Cardiac muscle cell (in vitro differentiated cells and primary cell): ENCODE measurements around the gene NAA80. TPM values are rescaled to one million over a fixed set of nuclear protein-coding genes. Genes with fewer than 3 reads are reported as not detected.
"Not testable (repeated sequence)": the region's sequence is repeated elsewhere in the genome, so short reads cannot be mapped to it uniquely, and the experiment has no call there.

Experiments
- DNase-seq, 2 donors: peaks; one replicate each; pipeline versions ENCODE4 v3.0.0 to v3.0.0-alpha.2; 2010 to 2017; ENCODE audit warnings: low read depth in 1 of 2, low spot score in 1 of 2
- H3K27ac ChIP-seq: fragments of 200-600 bp; sonication (generic); 2 replicates; pipeline ENCODE4 v1.5.1; 2016
- H3K27me3 ChIP-seq: fragments of 200-600 bp; sonication (generic); 2 replicates; pipeline ENCODE4 v1.6.0; 2016; ENCODE audit warnings: control low read depth
- H3K36me3 ChIP-seq: fragments of 200-600 bp; sonication (generic); 2 replicates; pipeline ENCODE4 v1.5.1; 2016; ENCODE audit warnings: control low read depth
- H3K4me1 ChIP-seq: fragments of 200-600 bp; sonication (generic); 2 replicates; pipeline ENCODE4 v1.8.1; 2017; ENCODE audit warnings: low read depth, mild to moderate bottlenecking, mixed run types
- H3K4me3 ChIP-seq: fragments of 200-600 bp; sonication (generic); 2 replicates; pipeline ENCODE4 v1.5.1; 2016; ENCODE audit warnings: mild to moderate bottlenecking
- H3K9me3 ChIP-seq: fragments of 200-600 bp; sonication (generic); 2 replicates; pipeline ENCODE4 v1.5.1; 2017; ENCODE audit warnings: low read depth, mild to moderate bottlenecking, control low read depth
- CTCF ChIP-seq: IDR thresholded peaks from 2 replicates; pipeline ENCODE4 v1.5.1; 2012; ENCODE audit warnings: low read depth, mild to moderate bottlenecking, low read length
- polyA plus RNA-seq: library from polyadenylated mRNA; unstranded; fragments of >200 nt; fragmentation: Nextera tagmentation; extraction: Ambion mirVana; gene quantifications from 2 replicates; pipeline ENCODE4 v1.2.1, GENCODE V29; 2016
- total RNA-seq: library from RNA; depleted of rRNA; stranded (reverse); fragments of >200 nt; gene quantifications from 2 replicates; pipeline ENCODE4 v1.2.3, GENCODE V29; 2016

NAA80 gene
- total and polyA plus RNA-seq, 2 experiments from 2014 or later = 35.6 to 40.4 TPM

GRCh38 chr3:50273689-50274065 is 25.5 kb downstream of the NAA80 start:
- no peaks in the 10 kb centered on the region for H3K9me3 ChIP-seq
- peaks cover 4% of the 10 kb centered on the region for H3K4me1 ChIP-seq
- H3K27ac ChIP-seq = no peak overlapping the region
- no peak for TF ChIP-seq CTCF
- no peak overlapping the region for H3K4me3 ChIP-seq
- no peaks in the 10 kb centered on the region for H3K36me3 ChIP-seq
- DNase-seq = no peak
- peaks cover 35% of the 10 kb centered on the region for H3K27me3 ChIP-seq

DNA sequence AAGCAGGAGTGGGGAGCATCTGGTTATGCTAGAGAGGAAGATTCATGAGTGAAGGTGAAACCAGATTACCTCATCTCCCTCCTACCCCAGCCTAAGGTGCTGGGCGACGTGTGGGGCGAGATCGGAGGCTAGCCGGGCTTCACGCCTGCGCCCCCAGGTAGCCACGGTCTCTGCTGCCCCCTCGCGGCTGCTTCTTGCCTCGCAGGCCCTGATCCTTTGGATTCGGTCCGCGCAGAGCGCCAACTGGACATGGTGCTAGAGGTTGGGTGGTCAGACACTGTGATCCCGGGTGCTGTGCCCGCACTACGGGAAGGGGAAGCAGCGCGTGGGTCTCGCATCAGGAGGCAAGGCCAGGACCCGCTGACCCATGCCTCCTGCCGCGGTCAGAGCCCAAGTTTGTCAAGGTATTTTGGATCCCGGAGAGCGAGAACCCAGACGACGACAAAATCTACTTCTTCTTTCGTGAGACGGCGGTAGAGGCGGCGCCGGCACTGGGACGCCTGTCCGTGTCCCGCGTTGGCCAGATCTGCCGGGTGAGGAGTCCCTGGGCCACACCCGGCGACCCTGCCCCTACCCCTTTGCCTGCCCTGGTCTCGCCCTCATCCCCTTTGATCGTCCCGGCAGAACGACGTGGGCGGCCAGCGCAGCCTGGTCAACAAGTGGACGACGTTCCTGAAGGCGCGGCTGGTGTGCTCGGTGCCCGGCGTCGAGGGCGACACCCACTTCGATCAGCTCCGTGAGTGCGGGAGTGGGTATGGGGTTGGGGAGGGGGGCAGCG is 26.1 kb downstream of the NAA80 start:
- Histone ChIP-seq H3K4me1 (no peaks in the 10 kb centered on the region), H3K36me3 (no peaks in the 10 kb centered on the region), H3K27ac (no peak overlapping the region), H3K4me3 (no peak overlapping the region), H3K9me3 (no peaks in the 10 kb centered on the region), H3K27me3 (peaks cover 35% of the 10 kb centered on the region)
- peak; percentile 77 to 87 for DNase-seq
- TF ChIP-seq CTCF = peak; percentile 93

GRCh38 chr3:50272538-50272910 is 26.7 kb downstream of the NAA80 start:
- peaks cover 35% of the 10 kb centered on the region for H3K27me3 ChIP-seq
- not testable (repeated sequence) for DNase-seq, H3K4me3 ChIP-seq, H3K9me3 ChIP-seq, H3K36me3 ChIP-seq, H3K27ac ChIP-seq, H3K4me1 ChIP-seq

DNA sequence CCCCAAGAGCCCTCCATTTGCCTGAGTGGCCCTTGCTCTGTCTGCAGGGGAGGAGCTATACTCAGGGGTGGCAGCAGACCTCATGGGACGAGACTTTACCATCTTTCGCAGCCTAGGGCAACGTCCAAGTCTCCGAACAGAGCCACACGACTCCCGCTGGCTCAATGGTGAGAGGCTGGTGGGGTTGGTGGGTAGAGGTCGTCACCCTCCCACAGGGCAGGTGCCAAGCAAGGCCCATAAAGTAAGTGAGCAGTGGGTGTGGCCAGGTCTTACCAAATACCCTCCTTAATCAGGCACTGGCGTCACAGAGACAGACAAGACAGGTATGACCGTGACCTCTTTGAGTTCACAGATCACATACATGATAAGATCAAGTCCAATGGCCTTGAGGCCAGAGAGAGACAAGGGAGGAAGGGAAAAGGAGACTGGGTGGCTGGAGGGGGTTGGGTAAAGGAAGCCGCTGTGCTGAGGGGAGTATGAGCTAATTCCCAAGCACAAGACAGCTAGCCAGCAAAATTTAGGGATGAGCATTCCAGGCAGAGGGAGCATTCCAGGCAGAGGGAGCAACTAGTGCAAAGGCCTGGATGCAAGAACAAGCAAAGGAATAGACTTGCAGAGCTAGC is 27.8 kb downstream of the NAA80 start:
- Histone ChIP-seq H3K4me3 (no peak overlapping the region), H3K27ac (no peak overlapping the region), H3K9me3 (no peaks in the 10 kb centered on the region), H3K36me3 (no peaks in the 10 kb centered on the region), H3K27me3 (peaks cover 33% of the 10 kb centered on the region), H3K4me1 (peaks cover 15% of the 10 kb centered on the region)
- TF ChIP-seq CTCF = no peak
- DNase-seq = no peak

DNA sequence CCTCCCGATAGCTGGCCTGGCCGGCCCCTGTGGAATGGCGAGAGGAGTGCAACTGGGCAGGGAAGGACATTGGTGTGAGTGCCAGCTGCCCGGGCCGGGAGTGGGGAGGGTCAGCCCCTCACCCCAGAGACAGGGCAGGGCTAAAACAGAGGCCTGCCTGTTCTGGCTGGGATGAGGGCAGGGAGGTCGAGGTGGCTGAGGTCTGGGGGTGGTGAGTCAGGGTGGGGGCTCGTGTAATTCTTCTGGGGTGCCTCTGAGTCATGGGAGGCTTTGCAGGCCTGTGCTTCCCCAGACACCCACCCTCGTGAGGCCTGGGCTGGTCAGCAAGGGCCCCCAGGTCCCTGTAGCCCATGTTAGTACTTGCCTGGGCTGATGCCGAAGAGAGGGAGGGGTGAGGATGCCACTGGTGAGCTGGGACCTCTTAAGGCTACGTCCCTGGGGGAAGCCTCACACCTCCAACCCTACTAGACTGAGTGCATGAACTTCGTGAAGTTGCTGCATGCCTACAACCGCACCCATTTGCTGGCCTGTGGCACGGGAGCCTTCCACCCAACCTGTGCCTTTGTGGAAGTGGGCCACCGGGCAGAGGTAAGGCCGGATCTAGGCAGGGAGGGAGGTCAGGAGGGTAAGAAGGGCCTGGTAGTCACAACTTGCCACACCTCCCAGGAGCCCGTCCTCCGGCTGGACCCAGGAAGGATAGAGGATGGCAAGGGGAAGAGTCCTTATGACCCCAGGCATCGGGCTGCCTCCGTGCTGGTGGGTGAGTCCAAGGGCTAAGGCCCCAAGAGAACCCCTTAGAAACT is 28.6 kb downstream of the NAA80 start:
- H3K27me3 ChIP-seq = peaks cover 25% of the 10 kb centered on the region
- DNase-seq = no peak
- H3K4me1 ChIP-seq = peaks cover 23% of the 10 kb centered on the region
- H3K27ac ChIP-seq = no peak overlapping the region
- no peaks in the 10 kb centered on the region for H3K36me3 ChIP-seq
- H3K4me3 ChIP-seq = no peak overlapping the region
- no peak for TF ChIP-seq CTCF
- no peaks in the 10 kb centered on the region for H3K9me3 ChIP-seq
